ENCODE measurements around the gene NKAIN2.
A peak's percentile ranks its signal among the peaks of the same experiment; 100 is the strongest.

NKAIN2 gene

DNA sequence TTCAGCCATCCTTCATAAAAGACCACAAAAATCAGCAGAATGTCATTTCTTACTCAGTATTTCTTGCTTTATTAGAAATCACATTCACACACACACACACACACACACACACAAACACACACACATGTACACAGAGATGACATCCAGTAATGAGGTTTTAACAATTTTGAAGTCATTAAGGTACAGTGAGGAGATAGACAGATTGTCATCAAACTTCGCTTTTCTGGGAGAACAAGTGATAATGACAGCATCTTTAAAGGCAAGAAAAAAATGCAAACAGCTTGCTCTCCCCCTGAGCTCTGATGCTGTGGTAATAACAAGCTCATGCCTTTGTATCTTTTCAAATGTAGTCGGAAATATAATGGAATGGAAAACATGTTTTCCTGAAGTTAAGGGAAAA is 974.2 kb downstream of the NKAIN2 start:
- H3K4me3 ChIP-seq (ENCODE audit: low read length in 2 of 2), result no peak overlapping the region
- no peaks in the 10 kb centered on the region for H3K27me3 ChIP-seq (ENCODE audit: control insufficient read depth in 3 of 3, insufficient read depth in 3 of 3, low read depth in 1 of 3, low read length in 3 of 3)
- H2BK5ac ChIP-seq (ENCODE audit: low read length), result no peak overlapping the region
- H3K4me1 ChIP-seq (ENCODE audit: control insufficient read depth in 2 of 2, insufficient read depth in 1 of 2, low read depth in 1 of 2, low read length in 2 of 2), result peaks cover 0 to 2% of the 10 kb centered on the region in 2 donors
- H4K8ac ChIP-seq (ENCODE audit: low read depth, low read length), result no peak overlapping the region
- no peak overlapping the region for H2BK15ac ChIP-seq (ENCODE audit: low read length)
- no peaks in the 10 kb centered on the region for H3K9me3 ChIP-seq (replicated peaks in 1 of 2; ENCODE audit: control insufficient read depth in 2 of 2, insufficient read depth in 1 of 2, low read depth in 1 of 2, low read length in 2 of 2)
- no peak overlapping the region for H3K9ac ChIP-seq (ENCODE audit: low read depth, low read length, poor library complexity)
- H3K14ac ChIP-seq (ENCODE audit: low read length), result no peak overlapping the region
- H3K36me3 ChIP-seq (replicated peaks in 1 of 2; ENCODE audit: control insufficient read depth in 2 of 2, insufficient read depth in 2 of 2, low read length in 2 of 2), result no peaks in the 10 kb centered on the region
- H3K18ac ChIP-seq (ENCODE audit: low read length), result no peak overlapping the region
- H2AFZ ChIP-seq (ENCODE audit: low read length), result no peak overlapping the region
- no peak for DNase-seq (ENCODE audit: low spot score)
- H2BK12ac ChIP-seq (ENCODE audit: low read length), result no peak overlapping the region
- no peak overlapping the region for H3K4me2 ChIP-seq (ENCODE audit: insufficient read depth, low read length, poor library complexity, severe bottlenecking)
- H2BK120ac ChIP-seq (ENCODE audit: low read depth, low read length), result no peak overlapping the region
- no peak overlapping the region for H4K91ac ChIP-seq (ENCODE audit: low read depth, low read length, poor library complexity)
- H3K4ac ChIP-seq (ENCODE audit: low read length), result no peak overlapping the region
- H3K27ac ChIP-seq (replicated peaks; ENCODE audit: low read length), result no peak overlapping the region
- no CpG with 5 or more reads among the region's 2 CpGs for WGBS, 2 donors (ENCODE audit: extremely low coverage in 2 of 2, insufficient read length in 2 of 2, insufficient replicate concordance in 1 of 2)
- no peaks in the 10 kb centered on the region for H3K79me1 ChIP-seq (ENCODE audit: low read depth, low read length)
- H2AK5ac ChIP-seq (ENCODE audit: low read depth, low read length), result no peak overlapping the region
- no peak overlapping the region for H3K23ac ChIP-seq (ENCODE audit: low read depth, low read length, poor library complexity)

DNA sequence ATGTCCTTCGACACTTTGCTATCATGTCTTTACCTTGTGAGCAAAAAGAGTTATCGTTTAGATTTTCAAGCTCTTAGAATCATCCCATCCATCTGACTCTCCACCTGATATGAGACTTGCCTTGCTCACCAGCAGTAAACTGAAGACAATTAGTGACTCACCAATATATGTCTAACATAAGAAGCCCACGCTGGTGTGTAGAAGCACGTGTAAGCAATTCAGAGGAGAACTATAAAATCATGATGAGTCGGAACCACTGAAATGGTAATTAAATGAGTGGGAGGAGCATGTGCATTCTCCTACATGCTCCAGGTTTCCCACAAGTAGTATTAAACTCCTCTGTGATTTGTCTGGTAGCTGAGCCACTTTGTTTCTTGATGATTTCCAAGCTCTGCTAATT is 977.0 kb downstream of the NKAIN2 start:
- no peak overlapping the region for H2AK5ac ChIP-seq (ENCODE audit: low read depth, low read length)
- H3K27ac ChIP-seq (replicated peaks; ENCODE audit: low read length), result no peak overlapping the region
- H3K4me1 ChIP-seq (ENCODE audit: control insufficient read depth in 2 of 2, insufficient read depth in 1 of 2, low read depth in 1 of 2, low read length in 2 of 2), result no peaks in the 10 kb centered on the region
- H3K18ac ChIP-seq (ENCODE audit: low read length), result no peak overlapping the region
- H3K4me3 ChIP-seq (ENCODE audit: low read length in 2 of 2), result no peak overlapping the region
- H2BK120ac ChIP-seq (ENCODE audit: low read depth, low read length), result no peak overlapping the region
- no peaks in the 10 kb centered on the region for H3K79me1 ChIP-seq (ENCODE audit: low read depth, low read length)
- no peak overlapping the region for H4K8ac ChIP-seq (ENCODE audit: low read depth, low read length)
- no peaks in the 10 kb centered on the region for H3K9me3 ChIP-seq (replicated peaks in 1 of 2; ENCODE audit: control insufficient read depth in 2 of 2, insufficient read depth in 1 of 2, low read depth in 1 of 2, low read length in 2 of 2)
- H3K23ac ChIP-seq (ENCODE audit: low read depth, low read length, poor library complexity), result no peak overlapping the region
- no peak overlapping the region for H2AFZ ChIP-seq (ENCODE audit: low read length)
- no peak overlapping the region for H3K9ac ChIP-seq (ENCODE audit: low read depth, low read length, poor library complexity)
- no peaks in the 10 kb centered on the region for H3K27me3 ChIP-seq (ENCODE audit: control insufficient read depth in 3 of 3, insufficient read depth in 3 of 3, low read depth in 1 of 3, low read length in 3 of 3)
- H3K4me2 ChIP-seq (ENCODE audit: insufficient read depth, low read length, poor library complexity, severe bottlenecking), result no peak overlapping the region
- no peak overlapping the region for H2BK15ac ChIP-seq (ENCODE audit: low read length)
- H4K91ac ChIP-seq (ENCODE audit: low read depth, low read length, poor library complexity), result no peak overlapping the region
- H3K4ac ChIP-seq (ENCODE audit: low read length), result no peak overlapping the region
- no peak overlapping the region for H3K14ac ChIP-seq (ENCODE audit: low read length)
- no peak for DNase-seq (ENCODE audit: low spot score)
- no peak overlapping the region for H2BK5ac ChIP-seq (ENCODE audit: low read length)
- no peak overlapping the region for H2BK12ac ChIP-seq (ENCODE audit: low read length)
- no peaks in the 10 kb centered on the region for H3K36me3 ChIP-seq (replicated peaks in 1 of 2; ENCODE audit: control insufficient read depth in 2 of 2, insufficient read depth in 2 of 2, low read length in 2 of 2)
- no CpG with 5 or more reads among the region's 5 CpGs for WGBS, 2 donors (ENCODE audit: extremely low coverage in 2 of 2, insufficient read length in 2 of 2, insufficient replicate concordance in 1 of 2)

DNA sequence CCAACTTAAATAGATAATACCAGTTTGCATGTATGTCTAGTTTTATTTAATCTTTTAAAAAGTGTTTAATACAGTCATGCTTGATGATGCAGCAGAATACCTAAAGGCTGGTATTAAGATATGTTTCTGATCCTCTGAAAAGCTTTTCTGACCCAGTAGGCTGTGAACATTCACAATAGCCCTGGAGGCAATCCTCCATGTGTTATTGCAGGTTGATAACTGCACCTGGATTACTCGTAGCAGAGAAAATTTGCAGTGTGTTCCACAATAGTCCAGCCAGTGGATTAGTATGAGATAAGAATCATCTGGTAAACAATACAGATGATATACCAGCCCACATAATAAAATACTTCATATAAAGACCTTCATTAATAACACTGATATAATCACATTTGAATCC is 979.7 kb downstream of the NKAIN2 start:
- no peak overlapping the region for H2AFZ ChIP-seq (ENCODE audit: low read length)
- H3K4me1 ChIP-seq (ENCODE audit: control insufficient read depth in 2 of 2, insufficient read depth in 1 of 2, low read depth in 1 of 2, low read length in 2 of 2), result no peaks in the 10 kb centered on the region
- H3K27me3 ChIP-seq (ENCODE audit: control insufficient read depth in 3 of 3, insufficient read depth in 3 of 3, low read depth in 1 of 3, low read length in 3 of 3), result no peaks in the 10 kb centered on the region
- peaks cover 0 to 3% of the 10 kb centered on the region in 2 donors for H3K9me3 ChIP-seq (replicated peaks in 1 of 2; ENCODE audit: control insufficient read depth in 2 of 2, insufficient read depth in 1 of 2, low read depth in 1 of 2, low read length in 2 of 2)
- H3K36me3 ChIP-seq (replicated peaks in 1 of 2; ENCODE audit: control insufficient read depth in 2 of 2, insufficient read depth in 2 of 2, low read length in 2 of 2), result no peaks in the 10 kb centered on the region
- DNase-seq (ENCODE audit: low spot score), result no peak
- no peak overlapping the region for H4K8ac ChIP-seq (ENCODE audit: low read depth, low read length)
- H2BK5ac ChIP-seq (ENCODE audit: low read length), result no peak overlapping the region
- no peak overlapping the region for H3K9ac ChIP-seq (ENCODE audit: low read depth, low read length, poor library complexity)
- no peak overlapping the region for H3K4me2 ChIP-seq (ENCODE audit: insufficient read depth, low read length, poor library complexity, severe bottlenecking)
- H3K4me3 ChIP-seq (ENCODE audit: low read length in 2 of 2), result no peak overlapping the region
- no peak overlapping the region for H2BK120ac ChIP-seq (ENCODE audit: low read depth, low read length)
- H2AK5ac ChIP-seq (ENCODE audit: low read depth, low read length), result no peak overlapping the region
- no peak overlapping the region for H2BK15ac ChIP-seq (ENCODE audit: low read length)
- no peak overlapping the region for H3K4ac ChIP-seq (ENCODE audit: low read length)
- no peak overlapping the region for H3K14ac ChIP-seq (ENCODE audit: low read length)
- no peaks in the 10 kb centered on the region for H3K79me1 ChIP-seq (ENCODE audit: low read depth, low read length)
- H3K18ac ChIP-seq (ENCODE audit: low read length), result no peak overlapping the region
- no peak overlapping the region for H4K91ac ChIP-seq (ENCODE audit: low read depth, low read length, poor library complexity)
- H3K23ac ChIP-seq (ENCODE audit: low read depth, low read length, poor library complexity), result no peak overlapping the region
- WGBS, 2 donors (ENCODE audit: extremely low coverage in 2 of 2, insufficient read length in 2 of 2, insufficient replicate concordance in 1 of 2), result no CpG with 5 or more reads among the region's 1 CpG
- no peak overlapping the region for H3K27ac ChIP-seq (replicated peaks; ENCODE audit: low read length)
- H2BK12ac ChIP-seq (ENCODE audit: low read length), result no peak overlapping the region

DNA sequence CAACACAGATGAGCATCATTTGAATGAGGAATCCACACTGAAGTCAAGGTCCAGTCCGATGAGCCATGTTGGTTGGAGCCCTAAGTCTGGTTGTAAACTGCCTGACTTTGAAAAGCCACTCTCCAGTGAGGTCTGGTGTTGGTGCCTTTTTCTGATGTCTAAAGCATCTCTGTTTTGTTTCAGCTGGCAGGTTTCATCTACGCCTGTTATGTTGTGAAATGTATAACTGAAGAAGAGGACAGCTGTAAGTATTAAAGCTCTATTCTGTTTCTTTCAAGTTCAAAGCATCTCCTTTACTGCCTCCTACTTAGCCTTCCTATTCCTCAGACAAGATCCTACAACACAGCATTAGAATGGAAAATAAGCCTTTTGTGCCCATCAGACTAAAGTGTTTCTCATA is 987.5 kb downstream of the NKAIN2 start:
- H3K4me3 ChIP-seq (ENCODE audit: low read length in 2 of 2), result no peak overlapping the region
- H3K79me1 ChIP-seq (ENCODE audit: low read depth, low read length), result no peaks in the 10 kb centered on the region
- H2BK5ac ChIP-seq (ENCODE audit: low read length), result no peak overlapping the region
- no peak overlapping the region for H3K18ac ChIP-seq (ENCODE audit: low read length)
- DNase-seq (ENCODE audit: low spot score), result no peak
- H3K27ac ChIP-seq (replicated peaks; ENCODE audit: low read length), result no peak overlapping the region
- H3K9me3 ChIP-seq (replicated peaks in 1 of 2; ENCODE audit: control insufficient read depth in 2 of 2, insufficient read depth in 1 of 2, low read depth in 1 of 2, low read length in 2 of 2), result peaks cover 0 to 7% of the 10 kb centered on the region in 2 donors
- H2AFZ ChIP-seq (ENCODE audit: low read length), result peak overlapping the region; percentile 12
- H2AK5ac ChIP-seq (ENCODE audit: low read depth, low read length), result no peak overlapping the region
- H3K36me3 ChIP-seq (replicated peaks in 1 of 2; ENCODE audit: control insufficient read depth in 2 of 2, insufficient read depth in 2 of 2, low read length in 2 of 2), result no peaks in the 10 kb centered on the region
- no peak overlapping the region for H3K9ac ChIP-seq (ENCODE audit: low read depth, low read length, poor library complexity)
- no peak overlapping the region for H3K23ac ChIP-seq (ENCODE audit: low read depth, low read length, poor library complexity)
- H4K8ac ChIP-seq (ENCODE audit: low read depth, low read length), result no peak overlapping the region
- no peak overlapping the region for H3K4me2 ChIP-seq (ENCODE audit: insufficient read depth, low read length, poor library complexity, severe bottlenecking)
- H2BK12ac ChIP-seq (ENCODE audit: low read length), result no peak overlapping the region
- peaks cover under 1 to 3% of the 10 kb centered on the region in 2 donors for H3K4me1 ChIP-seq (ENCODE audit: control insufficient read depth in 2 of 2, insufficient read depth in 1 of 2, low read depth in 1 of 2, low read length in 2 of 2)
- H3K14ac ChIP-seq (ENCODE audit: low read length), result no peak overlapping the region
- no peak overlapping the region for H2BK120ac ChIP-seq (ENCODE audit: low read depth, low read length)
- no peaks in the 10 kb centered on the region for H3K27me3 ChIP-seq (ENCODE audit: control insufficient read depth in 3 of 3, insufficient read depth in 3 of 3, low read depth in 1 of 3, low read length in 3 of 3)
- no peak overlapping the region for H3K4ac ChIP-seq (ENCODE audit: low read length)
- no peak overlapping the region for H4K91ac ChIP-seq (ENCODE audit: low read depth, low read length, poor library complexity)
- no CpG with 5 or more reads among the region's 2 CpGs for WGBS, 2 donors (ENCODE audit: extremely low coverage in 2 of 2, insufficient read length in 2 of 2, insufficient replicate concordance in 1 of 2)
- no peak overlapping the region for H2BK15ac ChIP-seq (ENCODE audit: low read length)
